Uterus (tissue), 4 donors: Measurements from ENCODE around the gene RPS6KL1. TPM values are rescaled to one million over a fixed set of nuclear protein-coding genes. Genes with fewer than 3 reads are reported as not detected.

Experiments
- DNase-seq, 2 donors: peaks; one replicate each; pipeline ENCODE4 v3.0.0-alpha.2; 2019 to 2020
- H3K27ac ChIP-seq, 2 donors: fragments of 200-600 bp; sonication (generic); 1 replicate in 1 of 2; 2 replicates in 1 of 2; pipeline ENCODE4 v1.5.1; 2016 to 2018
- H3K27me3 ChIP-seq, 2 donors: fragments of 200-600 bp; sonication (generic); one replicate each; pipeline ENCODE4 v1.5.1; 2018 to 2019; ENCODE audit warnings: control low read depth in 1 of 2
- H3K36me3 ChIP-seq, 2 donors: fragments of 200-600 bp; sonication (generic); one replicate each; pipeline ENCODE4 v1.5.1; 2019; ENCODE audit warnings: control low read depth in 1 of 2
- H3K4me1 ChIP-seq, 2 donors: fragments of 200-600 bp; sonication (generic); one replicate each; pipeline ENCODE4 v1.5.1; 2018 to 2019; ENCODE audit warnings: control low read depth in 1 of 2
- H3K4me3 ChIP-seq, 2 donors: fragments of 200-600 bp; sonication (generic); 1 replicate in 1 of 2; 2 replicates in 1 of 2; pipeline ENCODE4 v1.5.1; 2018 to 2019; ENCODE audit warnings: mild to moderate bottlenecking in 1 of 2
- H3K9me3 ChIP-seq, 2 donors: fragments of 200-600 bp; sonication (generic); one replicate each; pipeline ENCODE4 v1.5.1; 2019; ENCODE audit warnings: control low read depth in 1 of 2
- CTCF ChIP-seq, 4 experiments: fragments of 200-600 bp in 2 of 4; fragments of 450-650 bp in 2 of 4; sonication (generic) in 2 of 4; IDR thresholded peaks; one replicate each; pipeline ENCODE4 v1.5.1; 2016 to 2019; ENCODE audit warnings: antibody characterized with exemption in 4 of 4, mild to moderate bottlenecking in 2 of 4, moderate library complexity in 1 of 4
- POLR2A ChIP-seq, 2 donors: fragments of 450-650 bp; IDR thresholded peaks; one replicate each; pipeline ENCODE4 v1.6.1; 2016; ENCODE audit warnings: antibody characterized with exemption in 2 of 2, mild to moderate bottlenecking in 1 of 2, moderate library complexity in 1 of 2
- intact Hi-C: fragments of 100-400 bp; cut with DNase I; formaldehyde crosslinking; loops from one replicate; pipeline ENCODE4 v1.15.1; 2023; ENCODE audit warnings: low total_unique reads
- total RNA-seq, 4 donors: library from RNA; depleted of rRNA in 3 of 4; stranded (reverse); fragments of >200 nt in 3 of 4; gene quantifications; one replicate each; pipeline versions ENCODE4 v1.1.0 to v1.2.4, GENCODE V29; 2014 to 2023
- donor health status: DM: yes; HTN: yes; CAD: no.

Gene RPS6KL1
- total RNA-seq, 4 donors from 2014 or later, result 0.26 to 11.1 (median 3.0) TPM; not detected in 1

DNA sequence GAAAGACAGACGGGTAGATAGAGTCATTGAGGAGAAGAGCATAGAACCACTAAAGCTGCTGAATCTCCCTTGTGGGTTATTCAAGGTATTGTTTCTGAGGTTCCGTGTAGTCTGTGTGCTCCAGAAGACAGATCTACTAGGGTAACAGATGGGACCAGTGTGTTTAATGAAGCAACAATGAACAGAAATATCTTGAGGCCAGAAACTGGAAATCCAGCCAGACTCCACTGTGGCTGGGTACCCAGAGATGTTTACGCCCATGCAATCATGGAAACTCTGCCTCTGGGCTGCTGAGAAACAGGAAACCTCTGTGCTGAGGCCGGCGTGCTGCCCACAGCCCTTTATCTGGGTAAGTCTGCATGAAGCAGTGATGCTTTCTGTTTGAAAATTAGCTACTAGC is 55.4 kb downstream of the RPS6KL1 start:
- H3K4me3 ChIP-seq, result no peak overlapping the region
- intact Hi-C loops, result no loop called here
- H3K4me1 ChIP-seq, result no peaks in the 10 kb centered on the region
- DNase-seq, result no peak
- no peak overlapping the region for H3K27ac ChIP-seq
- no peaks in the 10 kb centered on the region for H3K27me3 ChIP-seq
- H3K9me3 ChIP-seq, result no peaks in the 10 kb centered on the region
- TF ChIP-seq CTCF (IDR thresholded peaks at IDR 0.05) (no peak), POLR2A (IDR thresholded peaks at IDR 0.05) (no peak)
- no peaks in the 10 kb centered on the region for H3K36me3 ChIP-seq

- Histone ChIP-seq H3K9me3 (no peaks in the 10 kb centered on the region), H3K4me1 (no peaks in the 10 kb centered on the region), H3K27ac (no peak overlapping the region), H3K4me3 (no peak overlapping the region), H3K27me3 (no peaks in the 10 kb centered on the region), H3K36me3 (no peaks in the 10 kb centered on the region)
- intact Hi-C loops, result no loop called here
- TF ChIP-seq CTCF (IDR thresholded peaks at IDR 0.05) (no peak), POLR2A (IDR thresholded peaks at IDR 0.05) (no peak)
- DNase-seq, result no peak
These were observed 56.2 kb downstream of the RPS6KL1 start for GRCh38 chr14:74866708-74867389.

DNA sequence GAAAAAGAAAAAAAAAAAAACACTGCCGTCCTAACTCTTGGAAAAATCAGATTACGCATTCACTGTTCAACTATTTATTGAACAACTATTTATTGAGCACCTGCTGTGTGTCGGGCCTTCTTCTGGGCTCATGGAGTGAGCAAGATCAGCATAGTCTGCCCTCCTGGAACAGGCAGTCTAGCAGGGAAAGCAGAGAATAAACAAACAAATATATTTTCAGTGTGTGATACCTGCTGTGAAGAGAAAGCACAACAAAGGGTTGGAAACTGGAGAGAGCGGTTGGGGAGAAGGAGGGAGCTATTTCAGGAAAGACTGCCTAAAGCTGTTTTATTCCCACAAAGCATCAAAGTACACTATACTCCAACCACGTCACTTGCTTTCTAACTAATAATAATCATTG is 57.9 kb downstream of the RPS6KL1 start:
- TF ChIP-seq POLR2A (IDR thresholded peaks at IDR 0.05) (no peak), CTCF (IDR thresholded peaks at IDR 0.05) (no peak)
- intact Hi-C loops, result no loop called here
- Histone ChIP-seq H3K4me3 (no peak overlapping the region), H3K9me3 (no peaks in the 10 kb centered on the region), H3K36me3 (no peaks in the 10 kb centered on the region), H3K4me1 (no peaks in the 10 kb centered on the region), H3K27me3 (no peaks in the 10 kb centered on the region), H3K27ac (no peak overlapping the region)
- no peak for DNase-seq

DNA sequence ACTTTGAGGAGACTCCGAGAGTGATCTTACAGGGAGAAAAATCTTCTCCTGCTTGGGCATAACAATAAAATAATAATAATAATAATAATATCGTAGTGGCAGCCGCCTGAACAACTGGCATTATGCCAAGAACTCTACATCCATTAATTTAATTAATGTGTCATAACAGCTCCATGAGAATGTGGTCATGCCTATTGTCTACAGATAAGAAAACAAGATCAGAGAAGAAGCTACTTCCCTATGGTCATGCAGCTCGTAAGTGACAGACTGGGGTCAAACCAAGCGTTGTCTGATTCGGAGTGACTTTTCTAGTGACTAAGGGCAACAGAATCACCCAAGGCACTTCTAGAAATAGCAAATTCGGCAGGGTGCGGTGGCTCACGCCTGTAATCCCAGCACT is 58.9 kb downstream of the RPS6KL1 start:
- intact Hi-C loops, result no loop called here
- no peaks in the 10 kb centered on the region for H3K9me3 ChIP-seq
- no peak overlapping the region for H3K4me3 ChIP-seq
- TF ChIP-seq CTCF (IDR thresholded peaks at IDR 0.05), result no peak
- no peak for TF ChIP-seq POLR2A (IDR thresholded peaks at IDR 0.05)
- H3K36me3 ChIP-seq, result no peaks in the 10 kb centered on the region
- no peaks in the 10 kb centered on the region for H3K4me1 ChIP-seq
- H3K27me3 ChIP-seq, result no peaks in the 10 kb centered on the region
- H3K27ac ChIP-seq, result no peak overlapping the region
- no peak for DNase-seq

- no peaks in the 10 kb centered on the region for H3K4me1 ChIP-seq
- H3K27ac ChIP-seq, result no peak overlapping the region
- intact Hi-C loops, result no loop called here
- H3K4me3 ChIP-seq, result no peak overlapping the region
- no peaks in the 10 kb centered on the region for H3K36me3 ChIP-seq
- TF ChIP-seq CTCF (IDR thresholded peaks at IDR 0.05) (no peak), POLR2A (IDR thresholded peaks at IDR 0.05) (no peak)
- DNase-seq, result no peak
- H3K9me3 ChIP-seq, result no peaks in the 10 kb centered on the region
- no peaks in the 10 kb centered on the region for H3K27me3 ChIP-seq
These were observed 59.8 kb downstream of the RPS6KL1 start for GRCh38 chr14:74863274-74863673.
